Stimulated activated CD8-positive, alpha-beta memory T cell treated with anti-CD3 and anti-CD28 coated beads, Interleukin-4, amount 100 ng/mL, for 48 hours (primary cell): Measurements from ENCODE around the gene NTHL1.
"Not testable (repeated sequence)": the region's sequence is repeated elsewhere in the genome, so short reads cannot be mapped to it uniquely, and the experiment has no call there.

Source experiments
- DNase-seq: peaks from one replicate; pipeline ENCODE4 v3.0.0-alpha.2; 2020

Gene NTHL1

GRCh38 chr16:2040041-2040786, 7.4 kb downstream of the NTHL1 start:
- no peak for DNase-seq

GRCh38 chr16:2039274-2040031, 8.2 kb downstream of the NTHL1 start:
- no peak for DNase-seq

- no peak for DNase-seq
These were observed 9.0 kb downstream of the NTHL1 start for GRCh38 chr16:2038382-2039231.

GRCh38 chr16:2037647-2038381, 9.8 kb downstream of the NTHL1 start:
- no peak for DNase-seq

GRCh38 chr16:2037115-2037514, 10.5 kb downstream of the NTHL1 start:
- no peak for DNase-seq

- DNase-seq = no peak
These were observed 11.3 kb downstream of the NTHL1 start for GRCh38 chr16:2036200-2036966.

GRCh38 chr16:2035431-2036199, 12.0 kb downstream of the NTHL1 start:
- DNase-seq = no peak

GRCh38 chr16:2034696-2035430, 12.8 kb downstream of the NTHL1 start:
- DNase-seq = no peak

GRCh38 chr16:2033909-2034695, 13.5 kb downstream of the NTHL1 start:
- DNase-seq = not testable (repeated sequence)

- DNase-seq = no peak
These were observed 14.4 kb downstream of the NTHL1 start for GRCh38 chr16:2033057-2033908.

- DNase-seq = no peak
These were observed 15.2 kb downstream of the NTHL1 start for GRCh38 chr16:2032285-2033056.

- DNase-seq = no peak
These were observed 16.5 kb downstream of the NTHL1 start for GRCh38 chr16:2031081-2031577.

- no peak for DNase-seq
These were observed 17.6 kb downstream of the NTHL1 start for GRCh38 chr16:2030036-2030435.

- no peak for DNase-seq
These were observed 18.3 kb downstream of the NTHL1 start for GRCh38 chr16:2029350-2029749.

- no peak for DNase-seq
These were observed 18.9 kb downstream of the NTHL1 start for GRCh38 chr16:2028620-2029220.

GRCh38 chr16:2028146-2028545, 19.5 kb downstream of the NTHL1 start:
- DNase-seq = no peak
